Mammary epithelial cell (primary cell): ENCODE results near the gene CLN3.

ENCODE experiments used
- EZH2 ChIP-seq: IDR thresholded peaks from 2 replicates; pipeline ENCODE4 v1.6.1; 2012; ENCODE audit warnings: low read length, inconsistent platforms, borderline replicate concordance
- TF ChIP-seq, protein P1 (sequence below), 2 donors: IDR thresholded peaks in 1 of 2; conservative IDR thresholded peaks in 1 of 2; 2 replicates each; pipeline ENCODE4 v1.5.1; 2011 to 2012; ENCODE audit warnings: inconsistent platforms in 2 of 2, low read length in 2 of 2, mild to moderate bottlenecking in 2 of 2, control low read depth in 1 of 2, low read depth in 1 of 2; ENCODE audit not compliant: insufficient read depth in 1 of 2; ENCODE audit errors: extremely low read depth in 1 of 2

DNA sequence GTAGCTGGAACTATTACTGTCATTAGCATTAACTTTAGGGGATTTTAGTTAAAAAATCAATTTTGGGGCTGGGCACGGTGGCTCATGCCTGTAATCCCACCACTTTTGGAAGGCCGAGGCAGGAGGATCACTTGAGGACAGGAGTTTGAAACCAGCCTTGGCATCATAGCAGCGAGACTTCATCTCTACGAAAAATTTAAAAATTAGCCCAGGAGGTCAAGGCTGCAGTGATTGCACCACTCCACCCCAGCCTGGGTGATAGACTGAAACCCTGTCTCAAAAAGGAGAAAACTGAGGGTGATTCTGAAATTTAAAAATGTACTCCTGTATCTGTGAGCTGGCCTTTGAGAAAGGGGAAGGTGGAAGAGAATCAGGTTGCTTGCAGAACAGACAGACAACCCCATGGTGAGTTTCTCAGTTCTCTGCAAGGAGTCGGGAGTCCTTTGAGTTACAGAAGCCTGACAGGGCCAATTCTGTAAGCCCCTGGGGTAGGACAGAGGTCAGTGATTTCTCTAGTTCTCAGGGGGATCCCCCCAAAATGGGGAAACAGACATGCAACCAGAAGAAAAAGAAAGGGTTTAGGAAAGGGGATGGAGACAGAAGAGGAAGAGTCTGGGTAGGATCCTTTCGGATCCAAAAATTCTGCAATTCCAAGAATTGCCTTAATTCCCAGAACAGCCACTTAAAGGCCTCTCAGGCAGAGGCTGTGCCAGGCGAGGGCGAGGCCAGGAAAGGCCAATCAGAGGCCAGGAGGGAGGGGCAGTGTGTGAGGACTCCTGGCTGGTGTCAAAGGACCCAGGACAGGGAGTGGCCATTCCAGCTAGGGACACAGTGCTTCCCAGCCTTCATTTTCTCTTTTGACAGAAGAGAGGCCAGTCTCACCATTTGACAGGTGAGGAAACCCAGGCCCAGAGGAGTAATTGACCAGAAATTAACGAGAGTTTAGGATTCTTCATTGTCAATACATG lies 40.2 kb upstream of the CLN3 start:
- TF ChIP-seq, protein P1, sequence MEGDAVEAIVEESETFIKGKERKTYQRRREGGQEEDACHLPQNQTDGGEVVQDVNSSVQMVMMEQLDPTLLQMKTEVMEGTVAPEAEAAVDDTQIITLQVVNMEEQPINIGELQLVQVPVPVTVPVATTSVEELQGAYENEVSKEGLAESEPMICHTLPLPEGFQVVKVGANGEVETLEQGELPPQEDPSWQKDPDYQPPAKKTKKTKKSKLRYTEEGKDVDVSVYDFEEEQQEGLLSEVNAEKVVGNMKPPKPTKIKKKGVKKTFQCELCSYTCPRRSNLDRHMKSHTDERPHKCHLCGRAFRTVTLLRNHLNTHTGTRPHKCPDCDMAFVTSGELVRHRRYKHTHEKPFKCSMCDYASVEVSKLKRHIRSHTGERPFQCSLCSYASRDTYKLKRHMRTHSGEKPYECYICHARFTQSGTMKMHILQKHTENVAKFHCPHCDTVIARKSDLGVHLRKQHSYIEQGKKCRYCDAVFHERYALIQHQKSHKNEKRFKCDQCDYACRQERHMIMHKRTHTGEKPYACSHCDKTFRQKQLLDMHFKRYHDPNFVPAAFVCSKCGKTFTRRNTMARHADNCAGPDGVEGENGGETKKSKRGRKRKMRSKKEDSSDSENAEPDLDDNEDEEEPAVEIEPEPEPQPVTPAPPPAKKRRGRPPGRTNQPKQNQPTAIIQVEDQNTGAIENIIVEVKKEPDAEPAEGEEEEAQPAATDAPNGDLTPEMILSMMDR (conservative IDR thresholded peaks at IDR 0.05 in 1 of 2, IDR thresholded peaks at IDR 0.05 in 1 of 2; ENCODE audit: extremely low read depth in 1 of 2, insufficient read depth in 1 of 2, low read depth in 1 of 2, low read length in 2 of 2), result no peak
- TF ChIP-seq EZH2, result no peak
